Islet precursor cell (in vitro differentiated cells): ENCODE results near the gene SEC14L1.
"Not testable (repeated sequence)": the region's sequence is repeated elsewhere in the genome, so short reads cannot be mapped to it uniquely, and the experiment has no call there.

Experiments
- DNase-seq: peaks from one replicate; pipeline ENCODE4 v3.0.0-alpha.2; 2018

SEC14L1 gene

GRCh38 chr17:77142689-77143088 lies 1.9 kb downstream of the SEC14L1 start:
- no peak for DNase-seq

GRCh38 chr17:77143306-77143705 lies 2.5 kb downstream of the SEC14L1 start:
- no peak for DNase-seq

- DNase-seq: no peak
Measured at GRCh38 chr17:77144227-77144626, 3.5 kb downstream of the SEC14L1 start.

GRCh38 chr17:77145224-77145611 lies 4.4 kb downstream of the SEC14L1 start:
- DNase-seq: no peak

- DNase-seq: peak; percentile 87
Measured at GRCh38 chr17:77145612-77146245, 5.0 kb downstream of the SEC14L1 start.

GRCh38 chr17:77146246-77146632 lies 5.5 kb downstream of the SEC14L1 start:
- DNase-seq: no peak

GRCh38 chr17:77146882-77147281 lies 6.1 kb downstream of the SEC14L1 start:
- no peak for DNase-seq

- DNase-seq: no peak
Measured at GRCh38 chr17:77147357-77147801, 6.6 kb downstream of the SEC14L1 start.

- no peak for DNase-seq
Measured at GRCh38 chr17:77148077-77148939, 7.5 kb downstream of the SEC14L1 start.

- DNase-seq: no peak
Measured at GRCh38 chr17:77148940-77149510, 8.3 kb downstream of the SEC14L1 start.

GRCh38 chr17:77150196-77150595 lies 9.4 kb downstream of the SEC14L1 start:
- no peak for DNase-seq

GRCh38 chr17:77151186-77151585 lies 10.4 kb downstream of the SEC14L1 start:
- DNase-seq: no peak

GRCh38 chr17:77152056-77152455 lies 11.3 kb downstream of the SEC14L1 start:
- not testable (repeated sequence) for DNase-seq

GRCh38 chr17:77153472-77153871 lies 12.7 kb downstream of the SEC14L1 start:
- no peak for DNase-seq

GRCh38 chr17:77153999-77154586 lies 13.3 kb downstream of the SEC14L1 start:
- no peak for DNase-seq

- no peak for DNase-seq
Measured at GRCh38 chr17:77155125-77155524, 14.4 kb downstream of the SEC14L1 start.

GRCh38 chr17:77157766-77158165 lies 17.0 kb downstream of the SEC14L1 start:
- not testable (repeated sequence) for DNase-seq

- no peak for DNase-seq
Measured at GRCh38 chr17:77160091-77160874, 19.5 kb downstream of the SEC14L1 start.

GRCh38 chr17:77160875-77161530 lies 20.2 kb downstream of the SEC14L1 start:
- DNase-seq: no peak

- DNase-seq: no peak
Measured at GRCh38 chr17:77161953-77162352, 21.2 kb downstream of the SEC14L1 start.

- no peak for DNase-seq
Measured at GRCh38 chr17:77163001-77163400, 22.2 kb downstream of the SEC14L1 start.
